GM12873 (cell line): ENCODE results near the gene PPP1R7.

Source experiments
- CTCF ChIP-seq: IDR thresholded peaks from 2 replicates; pipeline ENCODE4 v1.5.1; 2012; ENCODE audit warnings: low read depth, mild to moderate bottlenecking, moderate library complexity, low read length, control low read depth; ENCODE audit not compliant: insufficient read depth; ENCODE audit errors: missing control alignments

Gene PPP1R7

DNA sequence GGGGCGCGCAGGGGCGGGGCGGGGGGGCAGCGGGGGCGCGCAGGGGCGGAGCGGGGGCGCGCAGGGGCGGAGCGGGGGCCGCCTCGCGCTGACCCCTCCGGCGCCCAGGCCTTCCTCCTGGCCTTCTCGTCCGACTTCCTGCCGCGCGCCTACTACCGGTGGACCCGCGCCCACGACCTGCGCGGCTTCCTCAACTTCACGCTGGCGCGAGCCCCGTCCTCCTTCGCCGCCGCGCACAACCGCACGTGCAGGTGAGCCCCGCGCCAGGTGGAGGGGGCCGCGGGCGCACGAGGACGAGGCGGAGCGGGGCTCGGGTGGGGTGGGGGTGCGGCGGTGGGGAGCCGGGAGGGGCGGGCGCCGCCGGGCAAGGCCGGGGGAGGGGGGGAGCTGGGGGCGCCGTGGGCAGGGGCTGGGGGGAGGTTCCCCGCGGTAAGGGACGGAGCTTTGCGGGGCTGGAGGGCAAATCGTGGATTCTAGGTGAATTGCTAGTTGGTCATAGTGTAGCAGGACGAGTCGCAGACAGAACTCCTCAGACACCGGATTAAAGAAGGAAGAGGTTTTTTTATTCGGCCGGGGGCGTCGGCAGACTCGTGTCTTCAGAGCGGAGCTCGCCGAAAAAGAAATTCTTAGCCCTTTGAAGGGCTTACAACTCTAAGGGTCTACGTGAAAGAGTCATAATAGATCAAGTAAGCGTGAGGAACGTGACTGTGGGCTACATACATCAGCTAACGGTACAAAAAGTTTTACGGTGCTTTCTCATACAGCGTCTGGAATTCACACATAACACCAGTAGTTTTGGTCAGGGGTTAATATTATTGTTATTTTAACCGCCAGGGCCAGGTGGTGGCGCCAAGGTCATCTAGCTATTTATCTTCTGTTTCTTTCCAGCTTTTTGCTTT is 68.1 kb downstream of the PPP1R7 start:
- TF ChIP-seq CTCF: peak; percentile 20

GRCh38 chr2:241219030-241219382 is 68.7 kb downstream of the PPP1R7 start:
- no peak for TF ChIP-seq CTCF

DNA sequence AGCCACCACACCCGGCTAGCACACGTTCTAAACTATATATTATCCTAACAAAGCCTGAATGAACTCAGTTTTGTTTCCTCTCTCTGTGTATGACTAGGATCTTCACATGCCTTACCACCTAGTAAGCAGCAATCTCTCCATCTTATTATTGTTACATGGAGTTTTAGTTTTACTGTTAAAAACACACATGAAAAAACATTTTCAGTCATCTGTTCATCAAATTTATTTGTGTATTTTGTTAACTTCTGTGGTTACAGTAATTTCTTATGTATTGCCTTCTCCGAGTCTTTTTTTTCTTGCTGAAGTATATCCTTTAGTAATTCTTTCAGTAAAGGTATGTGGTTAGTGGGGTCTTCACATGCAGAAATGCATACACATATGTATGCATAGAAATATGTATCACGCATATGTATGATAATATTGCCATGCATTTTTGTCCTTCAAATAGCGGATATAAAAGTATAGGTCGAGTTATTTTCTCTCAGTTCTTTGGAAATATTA is 69.6 kb downstream of the PPP1R7 start:
- no peak for TF ChIP-seq CTCF

DNA sequence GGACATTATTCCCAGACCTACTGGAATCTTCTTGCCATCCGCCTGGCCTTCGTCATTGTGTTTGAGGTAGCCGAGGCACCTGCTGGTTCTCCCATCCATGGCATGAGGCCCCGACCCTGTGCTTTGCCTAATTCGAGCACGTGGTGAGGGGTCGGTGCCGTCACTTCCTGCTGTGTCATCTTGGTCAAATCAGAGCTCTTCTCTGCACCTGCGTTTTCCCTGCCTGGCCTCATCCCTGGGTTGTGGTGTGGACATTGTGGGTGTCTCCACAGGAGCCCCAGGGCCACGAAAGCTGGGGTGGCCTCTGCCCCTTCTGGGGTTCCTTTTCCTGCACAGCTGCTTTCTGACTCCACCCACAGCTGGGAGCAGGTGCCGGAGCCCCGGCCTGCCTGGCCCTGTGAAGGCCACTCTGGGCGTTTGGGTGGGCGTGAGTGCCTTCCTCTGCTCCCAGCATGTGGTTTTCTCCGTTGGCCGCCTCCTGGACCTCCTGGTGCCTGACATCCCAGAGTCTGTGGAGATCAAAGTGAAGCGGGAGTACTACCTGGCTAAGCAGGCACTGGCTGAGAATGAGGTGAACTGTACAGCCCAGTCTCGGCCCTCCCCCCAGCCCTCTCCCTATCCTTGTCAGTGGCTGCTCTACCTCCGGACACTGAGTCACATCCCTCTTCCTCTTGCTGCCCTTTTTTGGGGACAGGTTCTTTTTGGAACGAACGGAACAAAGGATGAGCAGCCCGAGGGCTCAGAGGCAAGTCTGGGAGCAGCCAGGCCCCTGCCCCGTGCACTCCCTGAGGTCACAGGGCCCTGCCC is 73.1 kb downstream of the PPP1R7 start:
- no peak for TF ChIP-seq CTCF

GRCh38 chr2:241224018-241224850 is 74.0 kb downstream of the PPP1R7 start:
- no peak for TF ChIP-seq CTCF

DNA sequence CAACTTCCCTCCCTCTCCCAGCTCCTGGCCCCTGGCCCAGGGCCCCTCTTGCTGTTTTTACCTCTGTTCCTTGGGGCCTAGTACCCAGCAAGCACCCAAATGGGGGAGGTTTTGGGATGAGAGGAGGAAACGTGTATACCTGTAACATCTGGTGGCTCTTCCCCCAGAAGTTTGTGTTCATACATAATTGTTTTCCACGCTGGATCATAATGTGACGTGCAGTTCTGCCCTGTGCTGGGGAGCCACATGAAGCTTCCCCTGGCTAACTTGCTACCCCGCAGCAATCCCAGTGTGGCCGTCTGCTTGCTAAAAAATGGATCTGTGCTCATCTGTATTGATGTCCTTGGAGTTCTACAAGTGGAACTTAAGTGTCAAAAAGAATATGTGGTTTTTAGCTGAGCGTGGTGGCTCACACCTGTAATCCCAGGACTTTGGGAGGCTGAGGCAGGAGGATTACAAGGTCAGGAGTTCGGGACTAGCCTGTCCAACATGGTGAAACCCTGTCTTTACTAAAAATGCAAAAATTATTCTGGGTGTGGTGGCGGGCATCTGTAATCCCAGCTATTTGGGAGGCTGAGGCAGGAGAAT is 74.7 kb downstream of the PPP1R7 start:
- no peak for TF ChIP-seq CTCF

- TF ChIP-seq CTCF: no peak
Measured at GRCh38 chr2:241225545-241225944, 75.3 kb downstream of the PPP1R7 start.
